Measurements from ENCODE around the gene GSN.

Gene GSN

DNA sequence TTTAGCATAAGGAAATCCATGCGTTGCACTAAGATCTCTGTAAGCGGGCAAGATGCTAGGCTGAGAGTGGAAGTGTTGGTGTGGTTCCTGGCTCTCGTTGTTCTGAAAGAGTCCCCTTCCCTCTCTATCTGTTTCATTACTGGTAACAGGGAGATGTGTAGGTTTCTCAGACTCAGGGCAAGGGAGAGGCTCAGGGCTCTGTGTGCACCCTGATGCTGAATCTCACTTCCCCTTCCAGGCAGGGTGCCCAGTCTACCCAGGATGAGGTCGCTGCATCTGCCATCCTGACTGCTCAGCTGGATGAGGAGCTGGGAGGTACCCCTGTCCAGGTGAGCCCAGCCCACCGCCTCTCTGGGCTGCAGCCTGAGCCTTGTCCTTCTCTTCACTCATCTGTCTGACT is 56.4 kb downstream of the GSN start:
- no peak for DNase-seq

DNA sequence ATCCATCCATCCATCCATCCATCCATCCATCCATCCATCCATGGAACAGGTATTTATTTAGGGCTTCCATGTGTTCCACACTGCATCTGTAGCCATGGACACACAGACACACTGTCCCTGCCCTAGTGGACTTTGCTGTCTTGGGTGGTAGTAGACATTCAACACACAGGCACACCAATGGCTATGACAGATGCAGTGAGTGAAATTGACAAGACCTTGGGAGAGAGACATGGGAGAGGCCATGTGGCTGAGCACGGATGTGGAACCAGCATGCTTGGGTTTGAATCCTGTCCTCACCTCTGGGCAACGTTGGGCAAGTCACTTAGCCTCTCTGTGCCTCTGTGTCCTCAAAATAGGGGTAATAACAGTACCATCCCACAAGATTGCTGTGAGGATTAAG is 56.8 kb downstream of the GSN start:
- DNase-seq = no peak

DNA sequence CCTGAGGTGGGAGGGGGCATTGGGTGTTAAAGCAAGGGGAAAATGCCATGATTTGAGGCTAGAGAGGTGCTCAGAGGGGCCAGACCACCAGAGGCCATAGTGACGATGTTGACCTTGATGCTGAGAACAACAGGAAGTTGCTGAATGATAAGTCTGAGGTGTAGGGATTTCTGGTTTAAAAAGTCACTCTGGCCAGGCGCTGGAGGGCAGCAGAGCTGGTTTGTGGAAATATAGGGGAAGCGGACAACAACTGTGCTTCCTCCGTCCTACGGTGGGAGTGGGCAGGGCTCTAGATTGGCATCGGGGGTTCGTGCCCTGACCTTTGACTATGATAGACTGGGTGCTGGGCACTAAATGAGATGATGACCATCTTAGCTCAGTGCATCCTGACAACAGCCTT is 57.4 kb downstream of the GSN start:
- no peak for DNase-seq

DNA sequence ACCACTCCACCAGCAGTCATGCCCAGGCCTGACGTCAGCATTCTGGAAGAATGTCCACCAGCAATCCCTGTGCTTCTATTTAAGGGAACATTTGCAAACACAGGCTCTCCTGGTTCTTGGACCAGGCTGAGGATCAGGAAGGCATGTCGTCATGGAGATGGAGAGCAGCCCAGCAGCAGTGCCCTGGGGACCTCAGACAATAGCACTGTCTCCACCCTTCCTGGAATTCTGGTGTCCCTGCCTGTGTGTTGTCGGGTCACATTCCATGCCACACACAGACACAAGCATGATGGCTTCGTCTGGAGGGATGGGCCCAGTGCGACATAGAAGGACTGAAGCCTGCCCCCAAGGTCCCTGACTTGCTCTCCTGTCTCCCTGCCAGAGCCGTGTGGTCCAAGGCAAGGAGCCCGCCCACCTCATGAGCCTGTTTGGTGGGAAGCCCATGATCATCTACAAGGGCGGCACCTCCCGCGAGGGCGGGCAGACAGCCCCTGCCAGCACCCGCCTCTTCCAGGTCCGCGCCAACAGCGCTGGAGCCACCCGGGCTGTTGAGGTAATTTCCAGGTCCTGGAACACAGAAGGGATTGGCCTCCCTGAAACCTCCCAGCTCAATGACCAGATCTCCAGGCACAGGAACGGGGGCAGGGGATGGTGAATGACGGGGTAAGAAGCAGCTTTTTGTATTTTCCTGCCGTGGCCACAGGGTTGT is 58.3 kb downstream of the GSN start:
- no peak for DNase-seq

DNA sequence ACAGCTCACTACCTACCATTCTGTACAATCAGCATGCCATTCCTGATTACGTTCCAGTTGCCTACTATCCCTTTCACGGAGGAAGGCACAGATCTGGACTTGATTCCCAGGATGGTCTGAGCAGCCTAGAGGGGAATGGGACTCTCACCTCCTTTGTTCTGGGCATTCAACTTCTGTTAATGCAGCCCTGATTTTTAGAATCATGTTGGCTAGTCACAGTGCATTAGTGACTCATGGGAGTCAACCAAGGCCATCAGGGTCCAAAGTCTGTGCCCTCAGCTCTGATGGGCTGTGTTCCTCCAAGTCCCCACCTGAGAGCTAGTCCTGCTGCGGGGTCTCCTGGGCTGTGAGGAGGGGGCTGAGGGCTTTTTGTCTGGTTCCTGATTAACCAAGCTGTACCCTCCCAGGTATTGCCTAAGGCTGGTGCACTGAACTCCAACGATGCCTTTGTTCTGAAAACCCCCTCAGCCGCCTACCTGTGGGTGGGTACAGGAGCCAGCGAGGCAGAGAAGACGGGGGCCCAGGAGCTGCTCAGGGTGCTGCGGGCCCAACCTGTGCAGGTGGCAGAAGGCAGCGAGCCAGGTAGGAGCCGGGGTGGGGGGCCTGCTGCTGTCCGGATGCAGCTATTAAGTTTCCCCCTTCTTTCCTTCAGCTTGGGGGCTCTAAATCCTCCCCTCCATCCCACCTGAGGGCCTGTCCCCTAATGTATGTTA is 59.1 kb downstream of the GSN start:
- DNase-seq = no peak

DNA sequence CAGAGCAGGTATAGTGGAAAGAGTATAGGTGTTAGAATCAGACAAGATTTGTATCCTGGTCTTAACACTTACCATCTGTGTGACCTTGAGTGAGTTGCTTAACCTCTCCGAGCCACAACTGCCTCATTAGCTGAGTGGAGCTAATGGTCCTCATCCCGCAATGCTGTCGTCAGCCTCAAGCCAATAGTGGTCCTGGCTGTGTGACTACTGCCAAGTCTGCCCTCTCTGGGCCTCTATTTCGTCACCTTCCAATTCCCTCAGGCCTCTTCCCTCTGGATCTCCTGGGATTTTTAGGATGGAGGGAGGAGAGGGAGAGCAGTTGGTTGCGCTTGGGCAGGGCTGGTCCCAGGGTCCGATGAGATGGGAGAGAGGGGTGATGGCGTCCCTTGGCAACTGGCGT is 60.5 kb downstream of the GSN start:
- DNase-seq = no peak

DNA sequence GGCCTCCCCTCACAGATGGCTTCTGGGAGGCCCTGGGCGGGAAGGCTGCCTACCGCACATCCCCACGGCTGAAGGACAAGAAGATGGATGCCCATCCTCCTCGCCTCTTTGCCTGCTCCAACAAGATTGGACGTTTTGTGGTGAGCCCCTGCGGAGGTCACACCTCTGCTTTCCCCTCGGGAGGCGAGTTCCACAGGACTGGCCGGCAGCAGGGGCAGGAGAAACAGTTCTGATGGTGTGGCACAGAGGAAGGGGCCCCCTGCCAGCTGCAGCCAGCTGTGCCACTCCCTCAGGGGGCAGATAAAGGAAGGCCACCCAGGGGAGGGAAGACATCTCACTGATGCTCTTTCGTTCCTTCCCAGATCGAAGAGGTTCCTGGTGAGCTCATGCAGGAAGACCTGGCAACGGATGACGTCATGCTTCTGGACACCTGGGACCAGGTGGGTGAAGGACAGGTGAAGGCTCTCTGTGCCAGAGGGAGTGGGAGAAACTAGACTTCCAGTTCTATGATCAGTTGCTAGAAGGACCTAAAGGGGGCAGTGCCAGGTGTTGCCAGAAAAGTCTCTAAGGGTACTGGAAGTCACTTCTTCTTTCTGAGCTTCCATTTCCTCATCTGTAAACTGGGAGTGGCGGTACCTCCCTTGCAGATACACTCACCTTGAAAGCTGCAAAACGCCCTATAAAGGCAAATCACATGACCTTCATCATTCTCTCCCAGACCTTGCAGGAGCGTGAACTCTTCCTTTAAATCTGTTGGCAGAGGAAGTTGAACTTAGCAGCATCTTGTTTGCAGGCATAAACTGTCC is 61.1 kb downstream of the GSN start:
- no peak for DNase-seq

DNA sequence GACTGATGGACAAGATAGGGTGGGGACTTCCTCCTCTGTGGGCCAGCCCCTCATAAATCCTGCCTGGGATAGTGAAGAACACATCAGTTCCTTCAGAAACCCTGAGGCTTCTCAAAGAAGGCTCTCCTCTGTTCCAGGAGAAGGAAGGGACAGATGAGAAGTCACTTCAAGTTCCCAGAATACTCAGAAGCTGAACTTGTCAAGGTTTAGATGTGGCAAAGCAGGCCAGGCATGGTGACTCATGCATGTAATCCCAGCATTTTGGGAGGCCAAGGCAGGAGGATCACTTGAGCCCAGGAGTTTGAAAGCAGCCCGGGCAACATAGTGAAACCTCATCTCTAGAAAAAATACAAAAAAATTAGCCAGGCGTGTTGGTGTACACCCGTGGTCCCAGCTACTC is 63.6 kb downstream of the GSN start:
- DNase-seq = no peak

DNA sequence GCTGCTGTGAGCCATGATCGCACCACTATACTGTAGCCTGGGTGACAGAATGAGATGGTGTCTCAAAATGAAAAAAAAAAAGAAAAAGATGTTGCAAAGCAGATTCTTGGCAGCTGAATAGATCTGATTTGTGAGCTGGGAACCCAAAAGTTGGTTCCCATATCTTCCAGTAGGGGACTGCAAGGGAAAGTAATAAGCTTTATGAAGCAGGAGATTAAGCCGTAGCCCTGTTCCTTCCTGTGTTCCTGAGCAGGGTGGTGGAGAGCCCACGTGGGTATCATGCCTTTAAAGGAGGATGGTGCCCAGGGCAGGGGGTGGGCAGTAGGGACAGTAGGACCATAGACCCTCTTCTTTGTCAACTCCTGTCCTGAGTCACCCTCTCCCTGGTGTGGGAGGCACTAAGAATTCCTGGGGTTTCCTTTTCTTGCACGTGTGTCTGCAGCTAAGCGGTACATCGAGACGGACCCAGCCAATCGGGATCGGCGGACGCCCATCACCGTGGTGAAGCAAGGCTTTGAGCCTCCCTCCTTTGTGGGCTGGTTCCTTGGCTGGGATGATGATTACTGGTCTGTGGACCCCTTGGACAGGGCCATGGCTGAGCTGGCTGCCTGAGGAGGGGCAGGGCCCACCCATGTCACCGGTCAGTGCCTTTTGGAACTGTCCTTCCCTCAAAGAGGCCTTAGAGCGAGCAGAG is 64.2 kb downstream of the GSN start:
- DNase-seq = no peak

DNA sequence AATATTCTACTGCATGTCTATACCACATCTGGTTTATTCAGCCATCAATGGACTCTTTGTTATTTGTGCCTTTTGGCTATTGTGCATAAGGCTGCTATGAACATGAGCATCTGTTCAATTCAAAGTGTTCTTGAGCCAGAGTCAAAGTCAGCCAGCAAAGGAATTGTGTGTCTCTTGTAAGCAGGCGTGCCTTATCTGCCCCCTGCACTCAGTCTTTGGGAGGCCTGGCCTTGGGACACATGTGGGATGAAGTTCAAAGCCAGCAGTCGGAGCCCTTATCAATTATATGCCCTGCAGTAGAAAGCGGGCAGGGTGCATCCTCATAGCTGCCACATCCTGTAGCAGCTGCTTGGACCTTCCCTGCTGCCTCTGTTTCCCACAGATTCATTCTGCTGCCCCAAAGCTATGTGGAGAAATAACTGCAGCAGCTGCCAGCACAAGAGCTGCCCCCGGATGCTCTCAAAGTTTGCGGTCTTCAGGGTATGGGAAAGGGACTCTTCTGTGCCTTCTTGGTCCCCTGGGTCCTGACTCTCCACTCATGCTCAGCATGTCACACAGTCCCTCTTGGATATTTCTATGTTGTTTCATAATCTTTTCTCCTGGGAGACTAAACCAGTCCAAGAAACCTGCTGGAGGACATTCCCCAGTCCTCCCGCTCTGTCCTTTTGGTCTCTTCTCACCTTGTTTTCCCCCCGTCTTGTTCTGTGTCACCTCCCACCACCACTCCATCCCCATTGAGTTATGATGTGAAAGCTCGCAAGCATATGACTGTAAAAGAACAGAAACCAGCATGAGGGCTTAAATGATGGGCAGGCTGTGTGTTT is 66.2 kb downstream of the GSN start:
- no peak for DNase-seq

DNA sequence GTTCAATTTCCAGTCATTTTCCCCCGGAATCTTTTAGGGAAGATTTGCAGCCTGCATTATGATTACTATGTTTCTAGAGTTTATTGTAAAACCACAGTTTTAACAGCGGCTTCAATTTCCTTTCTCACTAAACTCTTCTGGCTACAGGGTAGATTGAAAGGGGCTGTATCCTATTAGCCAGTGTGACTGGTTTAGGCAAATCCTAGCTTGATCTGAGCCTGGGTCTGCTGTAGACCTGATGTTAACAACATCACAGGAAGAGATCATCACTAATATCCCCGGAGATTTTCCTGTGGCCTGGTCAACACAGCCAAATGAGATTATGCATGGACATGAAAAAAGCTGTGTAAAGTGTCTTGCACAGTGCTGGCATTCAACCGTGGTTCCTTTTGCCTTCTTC is 68.7 kb downstream of the GSN start:
- DNase-seq = no peak

DNA sequence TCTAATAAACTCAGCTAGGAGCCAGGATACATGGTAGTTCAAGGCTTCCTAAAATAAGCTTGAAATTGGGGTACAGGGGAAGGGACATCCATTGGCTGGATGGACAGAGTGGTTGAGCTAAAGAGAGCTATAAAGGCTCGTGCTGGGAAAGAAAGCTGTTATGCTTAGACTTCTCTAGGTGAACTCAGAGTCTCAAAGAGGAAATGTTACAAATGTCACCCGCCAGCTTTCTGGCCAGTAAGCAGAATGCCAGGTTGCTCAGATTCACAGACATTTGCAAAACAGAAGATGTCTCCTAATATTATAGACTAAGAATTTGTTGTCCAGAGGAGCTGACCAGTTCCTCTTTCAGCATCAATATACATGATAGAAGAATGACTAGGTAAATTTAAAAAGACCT is 71.5 kb downstream of the GSN start:
- DNase-seq = no peak

DNA sequence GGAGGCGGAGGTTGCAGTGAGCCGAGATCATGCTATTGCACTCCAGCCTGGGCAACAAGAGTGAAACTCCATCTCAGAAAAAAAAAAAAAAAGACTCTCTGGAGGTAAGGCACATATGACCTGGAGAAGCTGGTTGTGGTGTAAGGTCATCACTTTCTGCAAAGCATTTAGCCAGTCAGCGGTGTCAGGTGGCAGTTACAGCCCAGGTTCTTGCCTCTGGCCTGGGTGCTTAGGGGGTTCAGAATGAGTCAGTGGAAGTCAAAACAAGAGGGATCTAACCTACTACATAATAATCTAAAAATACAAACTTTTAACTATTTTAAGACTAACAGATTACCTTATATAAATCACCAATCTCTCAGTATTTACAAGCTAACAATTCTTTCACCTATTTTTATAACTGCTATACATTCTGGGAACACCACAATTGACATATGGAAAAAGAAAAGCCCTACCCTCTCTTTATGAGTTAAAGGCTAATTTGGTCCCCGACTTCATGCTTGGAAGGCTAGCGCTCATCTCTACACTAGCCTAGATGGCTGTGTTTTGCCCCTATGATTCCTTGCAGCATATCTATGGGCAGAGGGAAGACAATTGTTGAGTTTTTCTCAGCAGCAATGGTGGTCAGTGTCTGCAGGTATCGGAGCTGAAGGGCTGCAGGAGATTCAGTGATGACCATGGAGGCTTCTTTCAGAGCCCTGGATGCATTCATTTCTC is 72.9 kb downstream of the GSN start:
- DNase-seq = peak in 1 of 5 donors; percentile 44

DNA sequence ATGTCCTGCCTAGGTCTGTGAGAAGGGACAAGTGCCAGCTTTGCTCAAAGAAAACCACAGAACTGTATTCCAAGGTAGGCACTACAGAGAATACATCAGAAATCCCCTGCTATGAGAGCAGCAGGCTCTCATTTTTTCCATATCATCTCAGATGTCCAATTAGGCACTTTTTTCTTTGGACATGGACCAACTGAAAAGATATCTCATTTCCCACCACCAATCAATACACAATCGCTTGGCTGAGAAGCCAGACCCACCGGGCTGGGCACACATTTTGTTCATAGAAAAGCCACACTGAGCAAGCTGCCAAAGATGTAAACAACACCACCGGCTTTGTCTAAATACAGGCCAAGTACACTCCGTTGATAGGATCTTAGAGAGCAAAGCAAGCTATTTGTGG is 76.2 kb downstream of the GSN start:
- DNase-seq = no peak

DNA sequence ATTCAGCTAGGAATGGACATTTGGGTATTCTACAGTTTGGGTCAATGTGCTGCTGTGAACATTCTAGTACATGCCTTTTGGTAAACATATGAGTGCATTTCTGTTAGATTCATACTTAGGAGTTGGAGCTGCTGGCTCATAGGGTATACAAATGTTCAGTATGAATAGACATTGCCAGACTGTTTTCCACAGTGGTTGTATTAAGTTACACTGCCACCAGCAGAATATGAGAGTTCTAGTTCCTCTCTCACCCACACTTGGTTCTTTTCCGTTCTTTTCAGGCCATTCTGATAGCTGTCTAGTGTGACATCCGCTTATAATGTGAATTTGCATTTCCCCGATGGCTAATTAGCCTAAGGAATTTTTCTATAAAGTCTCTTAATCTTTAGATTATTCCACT is 77.1 kb downstream of the GSN start:
- DNase-seq = no peak

DNA sequence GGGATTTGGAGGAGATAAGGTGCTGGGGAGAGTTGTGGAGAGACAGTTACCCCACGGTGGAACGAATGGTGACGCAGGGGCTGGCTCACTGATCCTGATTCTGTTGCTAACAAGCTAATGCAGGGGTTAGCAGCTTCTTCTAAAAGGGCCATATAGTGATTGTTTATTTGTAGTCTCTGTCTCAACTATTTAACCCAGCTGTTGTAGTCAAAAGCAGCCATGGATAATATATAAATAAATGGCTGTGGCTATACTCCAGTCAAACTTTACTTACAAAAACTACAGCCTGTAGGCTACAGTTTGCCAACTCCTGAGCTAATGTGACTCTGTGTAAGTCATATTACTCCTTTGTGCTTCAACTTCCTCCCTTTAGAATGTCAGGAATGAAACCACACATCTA is 80.3 kb downstream of the GSN start:
- DNase-seq = no peak

DNA sequence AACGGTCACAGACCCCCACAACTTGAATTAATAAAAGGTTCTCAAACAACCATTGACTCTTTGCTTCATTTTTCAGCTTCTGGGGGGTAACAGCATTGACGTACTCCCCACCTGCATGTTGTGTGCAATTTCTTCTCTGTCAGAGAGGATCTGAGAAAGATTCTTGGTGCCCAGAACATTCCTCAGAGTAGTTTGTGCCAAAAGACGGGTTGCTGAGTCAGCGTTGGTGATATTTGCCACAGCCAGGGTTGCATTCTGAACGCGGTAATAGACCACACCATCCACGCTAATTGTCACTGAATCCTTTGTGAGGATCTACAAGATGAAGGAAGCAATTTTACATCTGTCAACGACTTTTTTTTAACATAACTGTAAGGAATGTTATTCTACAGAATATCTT is 81.0 kb downstream of the GSN start:
- no peak for DNase-seq

DNA sequence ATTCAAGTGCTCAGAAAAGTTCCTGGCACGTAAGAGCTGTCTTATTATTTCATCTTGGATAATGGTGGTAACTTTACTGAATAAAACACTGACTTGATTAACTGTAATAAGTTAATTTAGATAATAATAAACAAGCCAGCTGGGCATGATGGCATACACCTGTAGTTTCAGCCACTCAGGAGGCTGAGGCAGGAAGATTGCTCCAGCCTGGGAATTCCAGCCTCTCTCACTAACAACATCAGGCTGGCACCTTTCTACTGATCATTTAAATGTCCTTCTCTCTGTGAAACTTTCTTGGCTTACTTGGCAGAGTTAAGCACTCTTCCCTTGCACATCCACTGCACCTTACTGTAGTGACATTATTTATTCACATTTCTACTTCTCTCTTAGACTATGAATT is 82.1 kb downstream of the GSN start:
- DNase-seq = no peak

DNA sequence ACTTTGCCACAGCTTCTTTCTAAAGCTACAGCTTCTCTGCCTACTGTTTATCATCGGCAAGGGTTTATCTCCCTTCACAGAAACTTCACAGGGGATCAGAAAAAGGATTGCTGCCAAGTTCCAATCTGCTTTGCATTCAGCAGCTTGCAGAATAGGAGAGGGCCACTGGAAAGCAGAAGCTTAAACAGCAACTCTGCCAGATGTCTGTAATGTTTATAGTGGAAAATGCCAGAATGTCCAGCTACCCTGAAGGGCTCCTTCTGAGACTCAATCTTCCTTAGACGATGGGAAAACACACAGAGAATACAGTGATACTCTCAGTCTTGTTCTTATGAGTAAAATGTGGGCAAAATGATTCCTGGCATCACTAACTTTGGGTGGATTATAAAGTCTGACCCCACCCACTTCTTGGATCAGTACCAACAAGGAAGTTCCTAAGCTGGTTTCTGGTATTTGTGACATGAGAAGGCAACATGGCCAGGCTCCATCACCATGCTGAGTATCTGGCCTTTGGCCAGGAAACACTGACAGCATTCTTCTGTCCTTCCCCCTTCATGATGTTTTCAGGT is 83.1 kb downstream of the GSN start:
- DNase-seq = no peak

DNA sequence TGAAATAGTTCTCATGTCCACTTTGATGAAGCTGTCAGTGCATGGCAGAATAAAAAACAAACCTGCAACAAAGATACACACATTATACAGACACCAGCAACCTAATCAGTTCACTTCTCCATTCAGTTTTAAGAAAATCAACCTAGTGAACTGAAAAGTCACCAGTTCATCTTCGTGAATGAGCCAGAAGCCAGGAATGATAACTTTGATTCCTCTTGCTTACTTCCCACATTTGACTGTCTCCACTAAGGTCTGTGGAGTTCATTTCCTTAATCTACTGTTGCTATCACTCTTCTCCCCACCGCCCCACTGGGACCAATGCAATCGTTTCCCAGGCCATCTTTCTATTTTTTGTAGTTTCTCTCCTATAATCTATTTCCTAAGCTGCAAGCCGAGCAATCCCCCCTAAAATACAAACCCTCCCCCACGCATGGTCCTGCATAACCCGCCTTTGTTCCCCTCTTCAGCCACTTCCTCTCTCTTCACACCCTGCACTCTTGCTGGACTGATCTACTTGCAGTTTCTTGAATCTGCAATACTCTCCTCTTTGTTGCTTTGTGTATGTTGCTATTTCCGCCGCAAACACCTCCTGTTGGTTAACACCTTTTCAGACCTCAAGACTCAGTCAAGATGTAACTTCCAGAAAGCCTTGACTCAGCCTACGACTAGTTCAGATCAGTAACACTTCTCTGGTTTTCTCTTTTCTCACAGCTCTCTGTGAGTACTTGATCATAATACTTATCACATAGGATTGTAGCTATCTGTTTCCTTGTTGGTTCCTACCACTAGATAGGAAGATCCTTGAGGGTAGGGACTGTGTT is 85.5 kb downstream of the GSN start:
- DNase-seq = peak; percentile 24 to 93 (median 50)

All from T-helper 1 cell (primary cell).